Hematopoietic multipotent progenitor cell treated with erythropoietin and hydrocortisone succinate and interleukin-3 and kit ligand, for 15 days (in vitro differentiated cells): ENCODE data around the gene SLC26A3.
A peak's percentile ranks its signal among the peaks of the same experiment; 100 is the strongest.

Experiments used
- DNase-seq: peaks from one replicate; pipeline ENCODE4 v3.0.0-alpha.2; 2015; ENCODE audit warnings: low spot score

The SLC26A3 gene

GRCh38 chr7:107744345-107744750 lies 58.7 kb downstream of the SLC26A3 start:
- DNase-seq: no peak

GRCh38 chr7:107743567-107744344 lies 59.3 kb downstream of the SLC26A3 start, which contains the start of gene CBLL1:
Gene CBLL1, plus strand, starts transcription at chr7:107744142. Its CDS starts 22 bp downstream, at chr7:107744164.
- DNase-seq: peak; percentile 96

- DNase-seq: no peak
These were observed 60.1 kb downstream of the SLC26A3 start for GRCh38 chr7:107742678-107743566.

DNA sequence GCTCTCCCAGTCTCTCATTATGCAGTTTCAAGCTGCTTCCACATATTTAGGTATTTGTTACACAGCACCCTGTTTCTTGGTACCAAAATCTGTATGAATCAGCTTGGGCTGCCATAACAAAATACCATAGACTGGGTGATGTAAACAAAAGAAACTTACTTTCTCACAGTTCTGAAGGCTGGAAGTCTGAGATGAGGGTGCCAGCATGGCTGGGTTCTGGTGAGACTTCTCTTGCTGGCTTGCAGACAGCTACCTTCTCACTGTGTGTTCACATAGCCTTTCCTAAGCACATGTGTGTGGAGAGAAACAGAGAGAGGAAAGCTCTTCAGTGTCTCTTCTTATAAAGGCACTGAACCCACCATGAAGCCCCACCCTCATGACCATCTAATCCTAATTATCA lies 74.7 kb downstream of the SLC26A3 start:
- DNase-seq: no peak

DNA sequence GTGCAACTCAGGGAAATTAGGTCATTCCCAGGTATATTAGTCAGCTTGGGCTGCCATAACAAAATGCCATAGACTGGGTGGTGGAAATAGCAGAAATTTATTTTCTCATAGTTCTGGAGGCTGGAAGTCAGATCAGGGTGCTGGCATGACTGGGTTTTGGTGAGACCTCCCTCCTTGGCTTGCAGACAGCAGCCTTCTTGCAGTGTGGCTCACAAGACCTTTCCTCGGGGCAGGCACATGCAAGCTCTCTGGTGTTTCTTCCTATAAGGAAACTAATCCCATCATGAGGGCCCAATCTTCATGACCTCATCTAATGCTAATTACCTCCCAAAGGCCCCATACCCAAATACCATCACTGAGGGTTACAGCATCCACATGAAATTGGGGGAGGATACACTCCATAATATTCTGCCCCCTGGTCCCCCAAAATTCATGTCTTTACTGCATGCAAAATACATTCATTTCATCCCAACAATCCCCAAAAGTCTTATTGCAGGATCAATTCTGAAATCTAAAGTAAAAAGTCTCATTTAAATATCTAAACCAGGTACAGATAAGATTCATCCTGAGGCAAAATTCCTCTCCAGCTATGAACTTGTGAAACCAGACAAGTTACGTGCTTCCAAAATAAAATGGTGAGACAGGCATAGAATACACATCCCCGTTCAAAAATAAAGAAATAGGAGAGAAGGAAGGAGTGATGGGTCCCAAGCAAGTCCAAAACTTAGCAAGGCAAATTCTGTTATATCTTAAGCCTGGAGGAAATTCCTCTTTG lies 76.5 kb downstream of the SLC26A3 start:
- DNase-seq: no peak

DNA sequence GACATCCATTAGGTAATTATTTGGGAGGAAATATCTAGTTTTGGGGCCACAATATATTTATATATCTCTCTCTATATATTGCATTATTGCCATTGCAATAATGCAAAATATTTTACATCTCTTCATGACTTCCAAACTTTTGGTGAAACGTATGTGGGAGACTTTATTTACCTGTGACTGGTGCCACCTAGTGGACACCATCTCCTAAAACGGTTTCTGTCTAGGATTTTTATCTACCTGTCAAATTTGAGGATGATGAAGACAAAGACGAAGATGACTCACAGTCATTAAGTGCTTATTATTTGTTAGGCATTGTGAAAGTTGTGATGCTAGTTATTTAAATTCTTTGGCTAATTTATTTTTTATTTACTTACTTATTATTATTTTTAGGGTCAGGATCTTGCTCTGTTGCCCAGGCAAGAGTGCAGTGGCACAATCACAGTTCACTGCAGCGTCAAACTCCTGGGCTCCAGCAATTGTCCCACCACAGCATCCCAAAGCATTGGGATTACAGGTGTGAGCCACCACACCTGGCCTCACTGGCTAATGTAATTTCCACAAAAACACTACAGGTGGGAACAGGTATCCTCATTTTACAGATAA lies 77.8 kb downstream of the SLC26A3 start:
- DNase-seq: peak; percentile 65

DNA sequence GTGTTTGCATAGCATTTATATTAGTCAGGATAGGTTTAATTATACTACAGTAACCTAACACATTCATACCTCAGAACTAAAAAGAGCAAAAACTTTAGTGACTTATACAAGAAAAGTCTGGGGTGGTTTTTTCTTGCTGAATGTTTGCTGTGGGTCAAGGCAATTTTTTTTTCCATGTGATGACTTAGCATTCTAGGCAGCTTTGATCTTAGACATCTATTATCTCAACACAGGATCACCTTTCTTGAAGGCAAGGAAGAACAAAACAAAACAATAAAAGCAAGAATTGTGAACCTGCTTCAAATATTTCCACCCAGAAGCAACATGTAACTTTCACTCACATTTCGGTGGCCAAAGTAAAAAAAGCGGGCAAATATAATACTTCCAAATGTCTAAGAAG lies 79.8 kb downstream of the SLC26A3 start:
- no peak for DNase-seq

- DNase-seq: no peak
These were observed 81.7 kb downstream of the SLC26A3 start for GRCh38 chr7:107721286-107721685.

- no peak for DNase-seq
These were observed 84.4 kb downstream of the SLC26A3 start for GRCh38 chr7:107718456-107719193.

GRCh38 chr7:107715531-107715930 lies 87.5 kb downstream of the SLC26A3 start:
- no peak for DNase-seq
